SKM-1 (cell line): ENCODE data around the gene ACYP2.
"Not testable (repeated sequence)": the region's sequence is repeated elsewhere in the genome, so short reads cannot be mapped to it uniquely, and the experiment has no call there.

Source experiments
- DNase-seq: peaks from one replicate; lab custom pipeline; 2025; ENCODE audit not compliant: unreplicated experiment; lab: John Stamatoyannopoulos, UW

ACYP2 gene

GRCh38 chr2:54097124-54097523, 18.3 kb upstream of the ACYP2 start:
- no peak for DNase-seq

- DNase-seq = no peak
These were observed 16.0 kb upstream of the ACYP2 start for GRCh38 chr2:54099370-54099769.

- no peak for DNase-seq
These were observed 15.4 kb upstream of the ACYP2 start for GRCh38 chr2:54099829-54100585.

GRCh38 chr2:54100772-54101171, 14.6 kb upstream of the ACYP2 start:
- no peak for DNase-seq

- peak; percentile 7 for DNase-seq
These were observed 11.7 kb upstream of the ACYP2 start for GRCh38 chr2:54103454-54104314.

- DNase-seq = peak; percentile 5
These were observed 8.6 kb upstream of the ACYP2 start for GRCh38 chr2:54106631-54107454.

GRCh38 chr2:54107455-54107764, 8.0 kb upstream of the ACYP2 start:
- DNase-seq = no peak

- no peak for DNase-seq
These were observed 7.4 kb upstream of the ACYP2 start for GRCh38 chr2:54107903-54108615.

GRCh38 chr2:54109848-54110247, 5.6 kb upstream of the ACYP2 start:
- no peak for DNase-seq

GRCh38 chr2:54114479-54114878, 936 bp upstream of the ACYP2 start:
- not testable (repeated sequence) for DNase-seq

GRCh38 chr2:54114936-54115283, 505 bp upstream of the ACYP2 start:
- no peak for DNase-seq

GRCh38 chr2:54116598-54116997, 1.2 kb downstream of the ACYP2 start:
- not testable (repeated sequence) for DNase-seq

GRCh38 chr2:54120950-54121349, 5.5 kb downstream of the ACYP2 start:
- DNase-seq = no peak

GRCh38 chr2:54122171-54122935, 6.9 kb downstream of the ACYP2 start:
- no peak for DNase-seq

GRCh38 chr2:54122939-54123338, 7.5 kb downstream of the ACYP2 start:
- no peak for DNase-seq

GRCh38 chr2:54127174-54127573, 11.8 kb downstream of the ACYP2 start:
- not testable (repeated sequence) for DNase-seq

- no peak for DNase-seq
These were observed 17.6 kb downstream of the ACYP2 start for GRCh38 chr2:54133056-54133455.

GRCh38 chr2:54139210-54139609, 23.8 kb downstream of the ACYP2 start:
- no peak for DNase-seq

- DNase-seq = no peak
These were observed 28.4 kb downstream of the ACYP2 start for GRCh38 chr2:54143780-54144179.

- DNase-seq = no peak
These were observed 33.0 kb downstream of the ACYP2 start for GRCh38 chr2:54148391-54148790.
